Astrocyte of the cerebellum (primary cell): ENCODE results near the gene RHOT1.
"Not testable (repeated sequence)": the region's sequence is repeated elsewhere in the genome, so short reads cannot be mapped to it uniquely, and the experiment has no call there.

ENCODE experiments used
- DNase-seq: peaks from one replicate; pipeline ENCODE4 v3.0.0-alpha.2; 2011; ENCODE audit warnings: low read depth
- H3K4me3 ChIP-seq: 2 replicates; pipeline ENCODE4 v1.5.1; 2011; ENCODE audit warnings: mild to moderate bottlenecking, low read depth, low read length, moderate library complexity
- CTCF ChIP-seq: IDR thresholded peaks from 2 replicates; pipeline ENCODE4 v1.5.1; 2012; ENCODE audit warnings: low read length, low read depth, moderate library complexity, mild to moderate bottlenecking; ENCODE audit errors: missing control alignments
- in situ Hi-C: cut with HindIII; loops from 2 replicates; pipeline ENCODE4 v1.10.0; 2017; ENCODE audit warnings: low sequenced_read_pairs

RHOT1 gene

GRCh38 chr17:32256012-32256700, 113.9 kb downstream of the RHOT1 start:
- in situ Hi-C loops = no loop called here
- no peak overlapping the region for H3K4me3 ChIP-seq
- TF ChIP-seq CTCF = no peak
- no peak for DNase-seq

GRCh38 chr17:32256701-32257019, 114.4 kb downstream of the RHOT1 start:
- DNase-seq = no peak
- no peak overlapping the region for H3K4me3 ChIP-seq
- in situ Hi-C loops = no loop called here
- TF ChIP-seq CTCF = no peak

- DNase-seq = no peak
- in situ Hi-C loops = no loop called here
- TF ChIP-seq CTCF = no peak
- no peak overlapping the region for H3K4me3 ChIP-seq
These were observed 116.3 kb downstream of the RHOT1 start for GRCh38 chr17:32258383-32259140.

GRCh38 chr17:32259586-32259985, 117.3 kb downstream of the RHOT1 start:
- in situ Hi-C loops = no loop called here
- no peak overlapping the region for H3K4me3 ChIP-seq
- peak; percentile 23 for DNase-seq
- no peak for TF ChIP-seq CTCF

- no peak for DNase-seq
- in situ Hi-C loops = no loop called here
These were observed 119.1 kb downstream of the RHOT1 start for GRCh38 chr17:32261417-32261736.

GRCh38 chr17:32261936-32262510, 119.7 kb downstream of the RHOT1 start:
- no peak overlapping the region for H3K4me3 ChIP-seq
- DNase-seq = no peak
- TF ChIP-seq CTCF = no peak
- in situ Hi-C loops = no loop called here

More at GRCh38 chr17:32261417-32261736, 119.1 kb downstream of the RHOT1 start:
- H3K4me3 ChIP-seq = no peak overlapping the region
- TF ChIP-seq CTCF = no peak

GRCh38 chr17:32263515-32263914, 121.2 kb downstream of the RHOT1 start:
- H3K4me3 ChIP-seq, in situ Hi-C loops, DNase-seq: not testable (repeated sequence)
